ENCODE results near the gene CAPZB. TPM values are rescaled to one million over a fixed set of nuclear protein-coding genes. Genes with fewer than 3 reads are reported as not detected.

CAPZB gene
- total and polyA plus RNA-seq, 2 donors (not counting 3 experiments of a cell fraction or from before 2014, with no cell fraction given): 196 to 347 TPM

DNA sequence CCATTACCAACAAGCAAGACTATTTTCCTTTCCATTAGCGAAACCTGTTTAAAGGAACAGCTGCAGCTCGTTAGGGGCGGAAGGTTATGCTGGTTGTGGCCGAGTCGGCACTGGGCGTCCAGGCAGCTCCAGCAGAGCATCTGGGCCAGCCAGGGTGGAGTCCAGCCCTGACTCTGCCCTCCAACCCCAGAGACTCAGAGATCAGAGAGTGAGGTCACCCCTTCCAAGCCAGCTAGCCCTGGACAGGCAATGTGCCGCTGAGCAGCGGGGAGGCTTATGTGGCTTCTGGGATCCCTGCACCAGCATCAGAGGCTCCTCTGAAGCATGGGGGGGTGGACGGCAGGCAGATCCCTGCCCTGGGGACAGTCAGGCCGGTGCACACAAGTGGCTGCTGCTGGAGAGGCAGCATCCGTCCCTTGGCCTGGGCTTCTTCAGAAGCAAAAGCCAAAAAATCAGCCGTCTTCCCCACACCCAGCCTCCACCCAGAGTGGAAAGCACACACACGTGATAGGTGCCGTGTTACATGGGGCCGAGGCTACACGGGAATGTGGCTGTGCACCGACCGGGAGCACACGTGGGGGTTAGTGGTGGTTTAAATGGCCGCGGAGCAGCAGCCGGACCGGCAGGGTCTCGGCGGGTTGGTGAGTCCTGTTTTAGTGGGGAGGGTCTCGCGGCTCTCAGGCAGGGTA lies 143.1 kb downstream of the CAPZB start:
- H3K36me3 ChIP-seq (ENCODE audit: control insufficient read depth in 2 of 2, extremely low read depth in 1 of 2, insufficient read depth in 2 of 2, low read length in 2 of 2): peaks cover 3 to 44% of the 10 kb centered on the region in 2 experiments
- intact Hi-C loops (cut with micrococcal nuclease) (loop anchor here (5.0 kb wide), 2 partner anchors 90 to 145 kb away; partner anchors contain the start of genes CAPZB, EMC1 and MRTO4), dilution Hi-C loops (cut with MboI; ENCODE audit: extremely low pct_ligation_motif_present, low sequenced_read_pairs) (no loop called here)
- H3K27ac ChIP-seq (ENCODE audit: insufficient read depth, low read depth, low read length): no peak overlapping the region
- FAIRE-seq (no peak), DNase-seq (ENCODE audit: low read depth, low spot score) (no peak)
- no peaks in the 10 kb centered on the region for H4K20me1 ChIP-seq (replicated peaks; ENCODE audit: control insufficient read depth, extremely low read depth, insufficient read depth, low read length)
- no peaks in the 10 kb centered on the region for H3K79me2 ChIP-seq (ENCODE audit: control insufficient read depth, insufficient read depth, low read length)
- H3K9me1 ChIP-seq (replicated peaks; ENCODE audit: control insufficient read depth, extremely low read depth, insufficient read depth, low read length): no peaks in the 10 kb centered on the region
- ChIA-PET CTCF (interaction anchor here (0.9 to 10.6 kb wide), 6 partner anchors 10 to 312 kb away, joined by 3 to 99 read pairs (median 6); no protein-coding TSS in a partner anchor), POLR2A (interaction anchor here (0.5 kb wide), 1 partner anchor 22 kb away, joined by 7 read pairs; no protein-coding TSS in a partner anchor)
- no peak overlapping the region for H3K4me3 ChIP-seq (replicated peaks in 1 of 3; ENCODE audit: insufficient read depth in 1 of 3, low read depth in 1 of 3, low read length in 3 of 3)
- no peaks in the 10 kb centered on the region for H3K27me3 ChIP-seq (ENCODE audit: control insufficient read depth in 2 of 2, insufficient read depth in 2 of 2, low read length in 2 of 2)
- no peaks in the 10 kb centered on the region for H3K9me3 ChIP-seq (replicated peaks; ENCODE audit: control insufficient read depth, insufficient read depth, low read length)
- BruUV-seq (replicated peaks): no TSS peak
- no peak overlapping the region for H3K9ac ChIP-seq (replicated peaks; ENCODE audit: extremely low read depth, insufficient read depth, low read length)
- peaks cover 4% of the 10 kb centered on the region for H3K4me1 ChIP-seq (ENCODE audit: control insufficient read depth, extremely low read depth, insufficient read depth, low read length)
- H3K4me2 ChIP-seq (ENCODE audit: insufficient read depth, low read length): no peak overlapping the region
- no peak overlapping the region for H2AFZ ChIP-seq (ENCODE audit: low read depth, low read length)
- no peak for TF ChIP-seq GATA2 (IDR thresholded peaks at IDR 0.05; ENCODE audit: insufficient read depth, insufficient read length, low read depth, low read length)
- TF ChIP-seq JUN (IDR thresholded peaks at IDR 0.05; ENCODE audit: borderline replicate concordance, insufficient read depth, insufficient read length, low read depth): no peak
- no peak for TF ChIP-seq FOS (IDR thresholded peaks at IDR 0.05; ENCODE audit: borderline replicate concordance, insufficient read depth, low read length)
- no peak for TF ChIP-seq EZH2 (IDR thresholded peaks at IDR 0.05; ENCODE audit: borderline replicate concordance, low read depth, low read length, severe bottlenecking)
- TF ChIP-seq POLR2AphosphoS5 (IDR thresholded peaks at IDR 0.05; ENCODE audit: insufficient read depth, low read depth, low read length): no peak
- TF ChIP-seq, protein P1, sequence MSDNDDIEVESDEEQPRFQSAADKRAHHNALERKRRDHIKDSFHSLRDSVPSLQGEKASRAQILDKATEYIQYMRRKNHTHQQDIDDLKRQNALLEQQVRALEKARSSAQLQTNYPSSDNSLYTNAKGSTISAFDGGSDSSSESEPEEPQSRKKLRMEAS (IDR thresholded peaks at IDR 0.05; ENCODE audit: insufficient read depth, insufficient read length): no peak
- TF ChIP-seq POLR2A (IDR thresholded peaks at IDR 0.05; ENCODE audit: low read depth, low read length): no peak
- no peak for TF ChIP-seq CTCF (IDR thresholded peaks at IDR 0.05; ENCODE audit: extremely low read depth in 1 of 2, insufficient read depth in 1 of 2, low read depth in 1 of 2, low read length in 2 of 2)
- no peak for TF ChIP-seq MYC (IDR thresholded peaks at IDR 0.05; ENCODE audit: low read depth, low read length)
